Stimulated activated CD4-positive, alpha-beta T cell treated with anti-CD3 and anti-CD28 coated beads, Interleukin-12 subunit alpha, Interleukin-12 subunit beta, amount 100 ng/mL, for 4 hours (primary cell): ENCODE measurements around the gene CYSRT1.

ENCODE experiments used
- DNase-seq: peaks from one replicate; pipeline ENCODE4 v3.0.0-alpha.2; 2020

The CYSRT1 gene

GRCh38 chr9:137227054-137227852 lies 2.3 kb downstream of the CYSRT1 start, which contains the start of gene RNF224:
RNF224 (plus strand) TSS chr9:137227502; CDS start chr9:137228336, 834 bp downstream.
- peak; percentile 75 for DNase-seq

- DNase-seq, result no peak
Observed at GRCh38 chr9:137227853-137228505, 3.0 kb downstream of the CYSRT1 start.

GRCh38 chr9:137228506-137228967 lies 3.6 kb downstream of the CYSRT1 start:
- no peak for DNase-seq

GRCh38 chr9:137228968-137229896 lies 4.3 kb downstream of the CYSRT1 start:
- no peak for DNase-seq

GRCh38 chr9:137229903-137230704 lies 5.1 kb downstream of the CYSRT1 start:
- no peak for DNase-seq

- no peak for DNase-seq
Observed at GRCh38 chr9:137230705-137231371, 5.9 kb downstream of the CYSRT1 start, which contains the start of gene SLC34A3. SLC34A3 (plus strand) TSS chr9:137230901; CDS start chr9:137231703, 802 bp downstream.

- no peak for DNase-seq
Observed at GRCh38 chr9:137231372-137232039, 6.5 kb downstream of the CYSRT1 start.

GRCh38 chr9:137232101-137232500 lies 7.1 kb downstream of the CYSRT1 start:
- no peak for DNase-seq

GRCh38 chr9:137232510-137232909 lies 7.5 kb downstream of the CYSRT1 start:
- DNase-seq, result no peak

- DNase-seq, result no peak
Observed at GRCh38 chr9:137233143-137233980, 8.4 kb downstream of the CYSRT1 start.

- no peak for DNase-seq
Observed at GRCh38 chr9:137234055-137234697, 9.2 kb downstream of the CYSRT1 start.

GRCh38 chr9:137234758-137235423 lies 9.9 kb downstream of the CYSRT1 start:
- DNase-seq, result no peak

GRCh38 chr9:137235424-137236237 lies 10.7 kb downstream of the CYSRT1 start:
- DNase-seq, result no peak

GRCh38 chr9:137236238-137236935 lies 11.4 kb downstream of the CYSRT1 start:
- DNase-seq, result peak; percentile 94

- no peak for DNase-seq
Observed at GRCh38 chr9:137236936-137237421, 12.0 kb downstream of the CYSRT1 start.

- no peak for DNase-seq
Observed at GRCh38 chr9:137237759-137238726, 13.1 kb downstream of the CYSRT1 start.
